ENCODE measurements around the gene GCA.

The GCA gene

DNA sequence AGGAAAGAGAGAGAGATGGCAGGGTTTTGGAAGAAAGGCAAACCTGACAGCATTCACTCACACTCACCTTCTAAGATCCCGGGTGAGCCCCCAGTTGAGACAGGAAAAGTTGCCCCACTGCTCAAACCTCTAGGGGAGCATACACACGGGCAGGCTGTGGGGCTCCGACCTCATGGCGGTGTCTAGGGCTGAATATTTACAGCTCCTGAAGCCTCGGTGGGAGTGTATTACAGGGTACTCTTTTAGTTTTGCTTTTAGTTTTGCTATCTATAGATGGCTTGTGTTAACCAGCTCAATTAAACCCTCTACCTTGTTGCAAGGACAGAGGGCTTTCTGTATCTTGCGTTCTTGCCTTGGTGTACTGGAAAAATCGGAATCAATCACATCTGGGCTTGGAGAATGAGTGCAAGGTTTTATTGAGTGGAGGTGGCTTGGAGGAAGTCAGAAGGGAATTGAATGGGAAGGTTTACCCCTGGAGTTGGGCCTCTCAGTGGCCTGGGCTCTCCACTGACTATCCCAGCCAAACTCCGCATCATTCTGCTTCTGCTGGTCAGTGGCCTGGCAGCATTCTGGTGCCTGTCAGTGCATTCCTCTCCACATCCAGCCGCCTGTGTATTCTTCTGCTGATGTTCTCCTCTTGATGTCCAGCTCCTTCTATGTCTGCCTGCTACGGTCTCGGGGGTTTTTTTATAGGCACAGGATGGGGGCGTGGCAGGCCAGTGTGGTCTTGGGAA, 15.3 kb upstream of the GCA start:
- TF ChIP-seq, protein P1, sequence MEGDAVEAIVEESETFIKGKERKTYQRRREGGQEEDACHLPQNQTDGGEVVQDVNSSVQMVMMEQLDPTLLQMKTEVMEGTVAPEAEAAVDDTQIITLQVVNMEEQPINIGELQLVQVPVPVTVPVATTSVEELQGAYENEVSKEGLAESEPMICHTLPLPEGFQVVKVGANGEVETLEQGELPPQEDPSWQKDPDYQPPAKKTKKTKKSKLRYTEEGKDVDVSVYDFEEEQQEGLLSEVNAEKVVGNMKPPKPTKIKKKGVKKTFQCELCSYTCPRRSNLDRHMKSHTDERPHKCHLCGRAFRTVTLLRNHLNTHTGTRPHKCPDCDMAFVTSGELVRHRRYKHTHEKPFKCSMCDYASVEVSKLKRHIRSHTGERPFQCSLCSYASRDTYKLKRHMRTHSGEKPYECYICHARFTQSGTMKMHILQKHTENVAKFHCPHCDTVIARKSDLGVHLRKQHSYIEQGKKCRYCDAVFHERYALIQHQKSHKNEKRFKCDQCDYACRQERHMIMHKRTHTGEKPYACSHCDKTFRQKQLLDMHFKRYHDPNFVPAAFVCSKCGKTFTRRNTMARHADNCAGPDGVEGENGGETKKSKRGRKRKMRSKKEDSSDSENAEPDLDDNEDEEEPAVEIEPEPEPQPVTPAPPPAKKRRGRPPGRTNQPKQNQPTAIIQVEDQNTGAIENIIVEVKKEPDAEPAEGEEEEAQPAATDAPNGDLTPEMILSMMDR (IDR thresholded peaks at IDR 0.05; ENCODE audit: borderline replicate concordance, insufficient read depth, low read depth, low read length), result no peak
- no peak overlapping the region for H3K4me3 ChIP-seq (ENCODE audit: low read depth, low read length)

DNA sequence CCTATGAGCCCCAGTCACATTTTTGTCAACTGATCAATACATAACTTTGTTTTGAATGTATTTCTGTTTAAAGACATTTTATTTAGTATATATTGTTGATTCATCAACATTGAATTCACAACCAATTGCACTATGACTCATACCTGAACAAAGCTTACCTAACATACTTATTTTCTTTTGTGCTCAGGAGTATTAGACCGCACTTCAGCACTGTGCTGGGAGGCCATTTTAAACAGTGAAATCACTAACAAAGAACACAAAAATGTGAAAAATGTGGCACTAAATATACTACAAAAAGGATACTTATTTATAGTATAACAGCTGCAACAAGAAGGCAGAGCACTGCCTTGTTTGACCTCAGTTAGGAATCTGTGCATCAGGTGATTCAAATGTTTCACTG, 13.1 kb upstream of the GCA start:
- TF ChIP-seq, protein P1 (IDR thresholded peaks at IDR 0.05; ENCODE audit: borderline replicate concordance, insufficient read depth, low read depth, low read length), result no peak
- no peak overlapping the region for H3K4me3 ChIP-seq (ENCODE audit: low read depth, low read length)

DNA sequence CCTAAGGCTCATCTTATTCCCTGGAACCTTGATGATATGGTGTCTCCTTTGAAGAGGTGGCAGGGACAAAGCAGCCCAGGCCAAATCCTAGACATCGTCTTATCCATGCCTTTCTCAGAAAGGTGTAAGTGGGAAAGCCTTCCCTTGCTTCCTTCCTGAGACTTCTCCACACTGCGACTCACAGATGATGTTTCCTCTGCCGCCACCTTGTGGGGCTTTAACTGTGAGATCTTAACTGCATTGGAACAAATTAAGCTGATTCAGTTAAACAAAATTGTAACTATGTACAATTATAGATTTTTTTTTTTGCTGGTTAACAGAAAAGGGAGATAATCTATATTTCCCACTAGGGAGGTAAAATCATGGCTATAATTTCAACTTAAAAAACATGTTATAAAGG, 10.0 kb upstream of the GCA start:
- H3K4me3 ChIP-seq (ENCODE audit: low read depth, low read length), result no peak overlapping the region
- TF ChIP-seq, protein P1 (IDR thresholded peaks at IDR 0.05; ENCODE audit: borderline replicate concordance, insufficient read depth, low read depth, low read length), result peak; percentile 52; the same call in 1 of the 2 replicates

DNA sequence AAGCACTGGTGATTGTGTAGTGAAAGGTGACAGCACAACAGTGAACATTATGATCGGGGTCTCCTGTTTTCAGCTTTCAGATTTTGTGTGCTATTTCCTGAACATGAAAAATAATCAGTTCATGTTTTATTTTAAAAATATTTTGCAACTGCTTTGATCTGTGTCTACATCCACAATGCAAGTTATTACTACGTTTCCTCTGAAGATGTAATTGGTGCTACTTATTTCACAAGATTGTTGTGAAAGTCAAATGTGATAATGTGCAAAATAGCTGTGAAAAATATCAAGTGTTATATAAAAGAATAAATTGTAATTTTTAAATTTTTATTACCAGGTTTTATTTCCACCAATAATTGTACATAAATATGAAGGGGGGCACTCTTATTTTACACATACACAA, 6.1 kb upstream of the GCA start:
- TF ChIP-seq, protein P1 (IDR thresholded peaks at IDR 0.05; ENCODE audit: borderline replicate concordance, insufficient read depth, low read depth, low read length), result no peak
- no peak overlapping the region for H3K4me3 ChIP-seq (ENCODE audit: low read depth, low read length)

DNA sequence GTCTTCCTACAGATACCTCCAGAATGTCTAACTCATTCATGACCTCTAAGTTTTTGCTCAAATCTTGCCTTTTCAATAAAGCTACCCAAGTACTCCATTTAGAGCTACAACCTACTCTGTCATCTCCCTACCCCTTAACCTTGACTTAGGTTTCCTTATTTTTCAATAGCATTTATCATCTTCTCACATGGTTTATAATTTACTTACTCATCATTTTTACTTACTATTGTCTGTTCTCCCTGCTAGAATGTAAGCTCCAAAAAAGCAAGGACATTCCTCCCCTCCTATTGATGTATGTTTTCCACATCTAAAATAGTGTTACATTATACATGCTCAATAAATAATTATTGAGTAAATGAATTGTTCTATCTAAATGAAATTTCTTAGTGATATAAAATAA, 3.1 kb upstream of the GCA start:
- H3K4me3 ChIP-seq (ENCODE audit: low read depth, low read length), result no peak overlapping the region

DNA sequence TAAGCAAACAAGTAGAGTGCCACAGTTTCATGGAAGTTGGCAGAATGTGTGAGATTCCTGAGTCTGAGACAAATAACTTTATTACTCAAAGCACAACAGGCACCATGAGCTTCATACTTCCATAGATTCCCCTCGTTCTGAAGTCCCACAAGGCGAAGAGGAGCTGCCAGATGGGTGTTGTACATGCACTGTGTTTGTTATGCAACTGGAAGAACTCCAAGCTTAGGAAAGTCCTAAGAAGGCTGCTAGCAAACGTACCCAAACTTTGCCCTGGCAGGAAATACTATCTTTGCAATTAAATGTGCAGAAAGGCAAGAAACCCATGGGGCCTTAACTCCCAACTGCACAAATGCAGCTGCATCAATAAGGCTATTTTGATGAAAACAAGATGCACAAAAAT, 1.6 kb upstream of the GCA start:
- H3K4me3 ChIP-seq (ENCODE audit: low read depth, low read length), result no peak overlapping the region
- TF ChIP-seq, protein P1 (IDR thresholded peaks at IDR 0.05; ENCODE audit: borderline replicate concordance, insufficient read depth, low read depth, low read length), result no peak

More for the DNA sequence above, 3.1 kb upstream of the GCA start:
- TF ChIP-seq, protein P1 (IDR thresholded peaks at IDR 0.05; ENCODE audit: borderline replicate concordance, insufficient read depth, low read depth, low read length), result no peak

DNA sequence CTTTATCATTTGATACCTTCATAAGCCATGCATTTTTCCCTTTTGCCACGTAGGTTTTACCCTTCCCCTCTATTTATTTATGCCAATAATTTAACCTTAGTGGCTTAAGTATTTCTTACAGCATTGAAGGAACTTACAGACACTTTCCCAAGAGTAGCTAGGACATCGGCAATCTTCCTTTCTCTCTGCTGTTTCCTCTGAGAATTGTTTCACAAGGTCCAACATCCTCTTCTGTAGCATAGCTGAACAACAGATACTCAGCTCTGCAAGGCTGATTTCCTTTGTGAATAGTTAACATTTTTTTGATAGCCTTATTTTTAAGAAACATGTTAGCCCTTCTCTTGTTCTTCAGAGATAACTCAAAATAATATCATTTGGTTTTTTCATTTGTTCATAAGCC, 1.1 kb upstream of the GCA start:
- TF ChIP-seq, protein P1 (IDR thresholded peaks at IDR 0.05; ENCODE audit: borderline replicate concordance, insufficient read depth, low read depth, low read length), result no peak
- no peak overlapping the region for H3K4me3 ChIP-seq (ENCODE audit: low read depth, low read length)
